Motor neuron (in vitro differentiated cells): ENCODE measurements around the gene RUNX2. TPM values are rescaled to one million over a fixed set of nuclear protein-coding genes. Genes with fewer than 3 reads are reported as not detected.
"Not testable (repeated sequence)": the region's sequence is repeated elsewhere in the genome, so short reads cannot be mapped to it uniquely, and the experiment has no call there.

Source experiments
- ATAC-seq, 8 experiments: fragments of 200-7000 bp; cut with Tn5 transposase; replicated peaks in 6 of 8; 2 replicates each; pipeline ENCODE4 v1.8.0; 2021; ENCODE audit warnings: mild to moderate bottlenecking in 8 of 8, moderate library complexity in 8 of 8
- H3K27ac ChIP-seq, 2 donors: fragments of 250-450 bp; sonication (Bioruptor Pico); 2 replicates each; pipeline ENCODE4 v1.9.0; 2021; ENCODE audit warnings: antibody characterized with exemption in 2 of 2, mild to moderate bottlenecking in 2 of 2, moderate library complexity in 1 of 2
- H3K4me1 ChIP-seq, 2 donors: fragments of 250-450 bp; sonication (Bioruptor Pico); replicated peaks in 1 of 2; 2 replicates each; pipeline ENCODE4 v1.6.1; 2021; ENCODE audit warnings: antibody characterized with exemption in 2 of 2, mild to moderate bottlenecking in 2 of 2, moderate library complexity in 1 of 2
- H3K4me3 ChIP-seq, 5 donors: fragments of 250-450 bp; sonication (Bioruptor Pico); 2 replicates each; pipeline ENCODE4 v1.9.0; 2021; ENCODE audit warnings: antibody characterized with exemption in 5 of 5, mild to moderate bottlenecking in 5 of 5, moderate library complexity in 4 of 5
- WGBS, 10 experiments: fragments of 450-650 bp; shearing (Covaris generic); methylation state at CpG; one replicate each; pipeline ENCODE4 v1.0.0; 2022; 5-methylcytosine and 5-hydroxymethylcytosine counted together
- in situ Hi-C, 9 experiments: fragments of 400-800 bp; cut with MboI; loops; one replicate each; pipeline ENCODE4 v1.15.0; 2021; ENCODE audit warnings: low sequenced_read_pairs in 9 of 9, low pct_unique_long_range_greater_than_20kb in 2 of 9; ENCODE audit not compliant: unreplicated experiment in 9 of 9
- total RNA-seq, 8 experiments: library from RNA; unstranded; fragments of 300-600 nt; gene quantifications; 2 replicates each; pipeline versions ENCODE4 v1.2.3 to v1.2.4, GENCODE V29; 2022

The RUNX2 gene
- total RNA-seq: 1 to 10 TPM in 5 of 8 experiments, under 1 TPM in 3; 0.46 to 7.8 (median 1.8) TPM

- ATAC-seq: peak in 4 of 8 experiments; percentile 45 to 77 (median 65)
- H3K27ac ChIP-seq: no peak within 1 kb of the TSS
- in situ Hi-C loops: no loop called here
- H3K4me3 ChIP-seq: no peak within 1 kb of the TSS
- WGBS, 10 experiments: 38 to 82% (median 68%) methylated on average over 1 to 5 of the region's 5 CpGs
- peaks cover 4 to 6% of the 10 kb centered on the region in 2 donors for H3K4me1 ChIP-seq
Observed at GRCh38 chr6:45327956-45328522, at the start of gene RUNX2. Gene RUNX2 (plus strand): TSS chr6:45328330. CDS start chr6:45328727, 397 bp downstream.

- Histone ChIP-seq H3K27ac (no peak overlapping the region), H3K4me3 (no peak overlapping the region), H3K4me1 (no peaks in the 10 kb centered on the region)
- in situ Hi-C loops: no loop called here
- 36 to 100% (median 100%) methylated on average over 1 of the region's 1 CpG; no CpG with 5 or more reads in 1 of the 10 experiments for WGBS, 10 experiments
- ATAC-seq: no peak
Observed at GRCh38 chr6:45278367-45278766, 49.8 kb upstream of the RUNX2 start.

DNA sequence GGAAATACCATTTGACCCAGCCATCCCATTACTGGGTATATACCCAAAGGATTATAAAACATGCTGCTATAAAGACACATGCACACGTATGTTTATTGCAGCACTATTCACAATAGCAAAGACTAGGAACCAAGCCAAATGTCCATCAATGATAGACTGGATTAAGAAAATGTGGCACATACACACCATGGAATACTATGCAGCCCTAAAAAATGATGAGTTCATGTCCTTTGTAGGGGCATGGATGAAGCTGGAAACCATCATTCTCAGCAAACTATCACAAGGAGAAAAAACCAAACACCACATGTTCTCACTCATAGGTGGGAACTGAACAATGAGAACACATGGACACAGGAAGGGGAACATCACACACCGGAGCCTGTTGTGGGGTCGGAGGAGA, 41.4 kb upstream of the RUNX2 start:
- H3K4me3 ChIP-seq, in situ Hi-C loops, ATAC-seq, H3K27ac ChIP-seq, H3K4me1 ChIP-seq: not testable (repeated sequence)
- WGBS, 10 experiments: 83 to 100% methylated on average over 1 of the region's 3 CpGs; no CpG with 5 or more reads in 8 of the 10 experiments

GRCh38 chr6:45289751-45290514, 38.2 kb upstream of the RUNX2 start:
- Histone ChIP-seq H3K4me3 (no peak overlapping the region), H3K27ac (no peak overlapping the region), H3K4me1 (no peaks in the 10 kb centered on the region)
- in situ Hi-C loops: no loop called here
- 72 to 100% (median 89%) methylated on average over 1 to 5 of the region's 5 CpGs; no CpG with 5 or more reads in 1 of the 10 experiments for WGBS, 10 experiments
- no peak for ATAC-seq

DNA sequence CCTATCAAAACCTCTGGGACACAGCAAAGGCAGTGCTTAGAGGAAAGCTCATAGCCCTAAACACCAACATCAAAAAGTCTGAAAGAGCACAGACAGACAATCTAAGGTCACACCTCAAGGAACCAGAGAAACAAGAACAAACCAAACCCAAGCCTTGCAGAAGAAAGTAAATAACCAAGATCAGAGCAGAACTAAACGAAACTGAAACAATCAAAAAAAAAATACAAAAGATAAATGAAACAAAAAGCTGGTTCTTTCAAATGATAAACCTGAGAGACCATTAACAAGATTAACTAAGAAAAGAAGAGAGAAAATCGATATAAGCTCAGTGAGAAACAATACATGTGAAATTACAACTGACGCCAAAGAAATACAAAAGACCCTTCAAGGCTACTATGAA, 34.8 kb upstream of the RUNX2 start:
- in situ Hi-C loops: no loop called here
- ATAC-seq: no peak
- Histone ChIP-seq H3K4me1 (no peaks in the 10 kb centered on the region), H3K4me3 (no peak overlapping the region), H3K27ac (no peak overlapping the region)
- whole genome bisulfite sequencing, 10 experiments: 80 to 93% (median 87%) methylated on average over 1 to 3 of the region's 3 CpGs

- WGBS, 10 experiments: 83 to 100% (median 100%) methylated on average over 1 of the region's 1 CpG; no CpG with 5 or more reads in 2 of the 10 experiments
- H3K27ac ChIP-seq, ATAC-seq, H3K4me1 ChIP-seq, H3K4me3 ChIP-seq, in situ Hi-C loops: not testable (repeated sequence)
Observed at GRCh38 chr6:45294065-45294701, 33.9 kb upstream of the RUNX2 start.

- H3K4me3 ChIP-seq: no peak overlapping the region
- no peaks in the 10 kb centered on the region for H3K4me1 ChIP-seq
- in situ Hi-C loops: no loop called here
- no peak overlapping the region for H3K27ac ChIP-seq
- peak in 1 of 8 experiments; percentile 53 for ATAC-seq
Observed at GRCh38 chr6:45297320-45297719, 30.8 kb upstream of the RUNX2 start.

GRCh38 chr6:45299096-45299581, 29.0 kb upstream of the RUNX2 start:
- no peak for ATAC-seq
- in situ Hi-C loops: no loop called here
- no peak overlapping the region for H3K4me3 ChIP-seq
- no peaks in the 10 kb centered on the region for H3K4me1 ChIP-seq
- 84 to 100% (median 91%) methylated on average over 1 to 3 of the region's 3 CpGs for WGBS, 10 experiments
- H3K27ac ChIP-seq: no peak overlapping the region

DNA sequence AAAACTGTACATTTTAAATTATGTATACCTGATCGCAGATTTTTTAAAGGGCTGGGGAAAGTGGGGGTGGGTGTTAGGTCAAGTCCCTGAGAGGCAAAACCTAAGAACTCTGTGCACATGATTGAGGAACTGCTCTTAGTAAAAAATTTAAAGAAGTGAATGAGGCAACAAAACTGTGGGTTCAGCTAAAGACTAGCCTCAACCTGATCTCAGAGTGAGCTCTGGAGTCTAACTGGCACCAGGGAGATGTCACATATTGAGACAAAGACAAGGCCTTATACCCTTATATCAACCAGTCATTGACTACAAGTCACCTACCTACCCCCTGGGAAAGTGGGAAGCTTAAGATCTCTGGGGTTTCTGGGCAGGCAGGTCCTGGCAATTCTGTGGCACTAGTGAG, 27.4 kb upstream of the RUNX2 start:
- no peak for ATAC-seq
- in situ Hi-C loops: no loop called here
- no peak overlapping the region for H3K4me3 ChIP-seq
- WGBS, 10 experiments: 91 to 100% (median 100%) methylated on average over 1 of the region's 1 CpG; no CpG with 5 or more reads in 3 of the 10 experiments
- no peaks in the 10 kb centered on the region for H3K4me1 ChIP-seq
- H3K27ac ChIP-seq: no peak overlapping the region

- Histone ChIP-seq H3K4me1 (no peaks in the 10 kb centered on the region), H3K27ac (no peak overlapping the region), H3K4me3 (no peak overlapping the region)
- 67 to 100% (median 94%) methylated on average over 1 to 3 of the region's 3 CpGs; no CpG with 5 or more reads in 2 of the 10 experiments for WGBS, 10 experiments
- in situ Hi-C loops: no loop called here
- ATAC-seq: no peak
Observed at GRCh38 chr6:45301348-45302142, 26.6 kb upstream of the RUNX2 start.

DNA sequence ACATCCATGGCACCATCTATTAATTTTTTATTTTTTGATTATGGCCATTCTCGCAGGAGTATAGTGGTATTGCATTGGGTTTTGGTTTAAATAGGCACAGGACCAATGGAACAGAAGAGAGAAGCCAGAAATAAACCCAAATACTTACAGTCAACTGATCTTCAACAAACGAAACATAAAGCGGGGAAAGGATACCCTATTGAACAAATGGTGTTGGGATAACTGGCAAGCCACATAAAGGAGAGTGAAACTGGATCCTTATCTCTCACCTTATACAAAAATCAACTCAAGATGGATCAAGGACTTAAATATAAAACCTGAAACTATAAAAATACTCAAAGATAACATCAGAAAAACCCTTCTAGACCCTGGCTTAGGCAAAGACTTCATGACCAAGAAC, 25.3 kb upstream of the RUNX2 start:
- ATAC-seq: no peak
- 90 to 100% (median 98%) methylated on average over 1 to 3 of the region's 3 CpGs for WGBS, 10 experiments
- in situ Hi-C loops: no loop called here
- no peak overlapping the region for H3K4me3 ChIP-seq
- no peaks in the 10 kb centered on the region for H3K4me1 ChIP-seq
- no peak overlapping the region for H3K27ac ChIP-seq

- 33 to 100% (median 80%) methylated on average over 1 of the region's 1 CpG; no CpG with 5 or more reads in 5 of the 10 experiments for WGBS, 10 experiments
- no peaks in the 10 kb centered on the region for H3K4me1 ChIP-seq
- ATAC-seq: no peak
- no peak overlapping the region for H3K27ac ChIP-seq
- no peak overlapping the region for H3K4me3 ChIP-seq
- in situ Hi-C loops: no loop called here
Observed at GRCh38 chr6:45305546-45305945, 22.6 kb upstream of the RUNX2 start.
